VCaP (cell line): Measurements from ENCODE around the gene ZNFX1.

Experiments used
- H3K27ac ChIP-seq: fragments of 450-650 bp; 2 replicates; pipeline ENCODE4 v1.5.1; 2017
- TF ChIP-seq, protein P1 (sequence below): fragments of 450-650 bp; conservative IDR thresholded peaks from 2 replicates; pipeline ENCODE4 v1.5.1; 2017; ENCODE audit warnings: mild to moderate bottlenecking, moderate library complexity

Gene ZNFX1

GRCh38 chr20:49256261-49256660 lies 21.6 kb downstream of the ZNFX1 start:
- H3K27ac ChIP-seq, result no peak overlapping the region
- TF ChIP-seq, protein P1, sequence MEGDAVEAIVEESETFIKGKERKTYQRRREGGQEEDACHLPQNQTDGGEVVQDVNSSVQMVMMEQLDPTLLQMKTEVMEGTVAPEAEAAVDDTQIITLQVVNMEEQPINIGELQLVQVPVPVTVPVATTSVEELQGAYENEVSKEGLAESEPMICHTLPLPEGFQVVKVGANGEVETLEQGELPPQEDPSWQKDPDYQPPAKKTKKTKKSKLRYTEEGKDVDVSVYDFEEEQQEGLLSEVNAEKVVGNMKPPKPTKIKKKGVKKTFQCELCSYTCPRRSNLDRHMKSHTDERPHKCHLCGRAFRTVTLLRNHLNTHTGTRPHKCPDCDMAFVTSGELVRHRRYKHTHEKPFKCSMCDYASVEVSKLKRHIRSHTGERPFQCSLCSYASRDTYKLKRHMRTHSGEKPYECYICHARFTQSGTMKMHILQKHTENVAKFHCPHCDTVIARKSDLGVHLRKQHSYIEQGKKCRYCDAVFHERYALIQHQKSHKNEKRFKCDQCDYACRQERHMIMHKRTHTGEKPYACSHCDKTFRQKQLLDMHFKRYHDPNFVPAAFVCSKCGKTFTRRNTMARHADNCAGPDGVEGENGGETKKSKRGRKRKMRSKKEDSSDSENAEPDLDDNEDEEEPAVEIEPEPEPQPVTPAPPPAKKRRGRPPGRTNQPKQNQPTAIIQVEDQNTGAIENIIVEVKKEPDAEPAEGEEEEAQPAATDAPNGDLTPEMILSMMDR, result no peak

DNA sequence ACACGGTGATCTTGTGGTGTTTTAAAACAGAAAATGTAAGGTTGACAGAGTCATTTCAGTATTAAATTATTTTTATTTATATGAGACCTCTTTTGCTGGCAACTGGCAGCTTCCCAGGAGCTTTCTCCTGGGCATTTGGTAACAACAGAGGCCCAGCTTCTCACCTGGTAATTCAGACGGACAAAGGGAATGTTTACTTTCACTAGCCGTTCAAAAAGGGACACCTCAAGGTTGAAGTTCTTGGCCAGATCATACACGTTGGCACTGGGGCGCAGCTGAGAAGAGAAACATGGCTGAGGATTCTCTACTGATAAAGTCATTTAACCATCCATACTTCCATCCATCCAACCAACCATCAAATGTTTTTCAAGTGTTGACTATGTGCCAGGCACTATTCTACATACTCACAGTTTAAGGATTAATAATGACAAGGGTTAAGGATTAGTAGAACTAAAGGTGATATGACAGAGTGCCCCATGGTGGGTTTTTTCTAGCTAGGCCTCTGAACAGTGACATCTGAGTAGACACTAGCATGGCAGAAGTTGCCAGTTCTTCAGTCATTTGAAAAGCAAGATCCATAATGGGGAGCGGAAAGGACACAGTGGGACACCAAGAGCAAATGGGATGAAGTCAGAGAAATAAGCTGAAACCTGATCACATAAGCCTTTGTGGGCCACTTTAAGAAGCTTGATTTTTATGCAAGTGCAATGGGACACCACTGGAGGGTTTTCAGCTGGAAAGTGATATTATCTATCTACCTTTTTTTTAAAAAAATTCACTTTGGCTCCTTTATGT lies 25.1 kb downstream of the ZNFX1 start:
- TF ChIP-seq, protein P1, result no peak
- no peak overlapping the region for H3K27ac ChIP-seq

GRCh38 chr20:49248879-49249665 lies 28.8 kb downstream of the ZNFX1 start:
- TF ChIP-seq, protein P1, result no peak
- no peak overlapping the region for H3K27ac ChIP-seq

GRCh38 chr20:49248301-49248700 lies 29.6 kb downstream of the ZNFX1 start:
- TF ChIP-seq, protein P1, result no peak
- no peak overlapping the region; the same call in 1 of the 2 replicates for H3K27ac ChIP-seq

DNA sequence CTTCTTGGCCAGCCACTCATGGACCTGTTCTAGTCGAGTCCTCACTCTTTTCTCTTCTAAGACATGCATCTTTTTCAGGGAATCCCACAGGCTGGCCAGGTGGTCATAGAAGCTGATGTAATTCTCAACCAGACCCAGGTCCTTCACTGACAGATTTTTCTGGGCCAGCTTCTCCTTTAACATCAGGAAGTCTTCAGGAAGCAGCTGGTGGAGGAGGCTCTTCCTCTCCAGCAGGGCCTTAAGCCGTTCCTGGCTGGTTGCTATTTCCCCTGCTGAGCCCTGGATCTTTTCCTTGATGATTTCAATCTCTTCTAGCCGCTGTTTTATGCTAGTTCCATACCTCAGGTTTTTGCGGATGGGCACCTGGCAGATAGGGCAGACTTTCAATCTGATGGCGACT lies 30.1 kb downstream of the ZNFX1 start:
- no peak overlapping the region; the same call in 1 of the 2 replicates for H3K27ac ChIP-seq
- TF ChIP-seq, protein P1, result no peak

DNA sequence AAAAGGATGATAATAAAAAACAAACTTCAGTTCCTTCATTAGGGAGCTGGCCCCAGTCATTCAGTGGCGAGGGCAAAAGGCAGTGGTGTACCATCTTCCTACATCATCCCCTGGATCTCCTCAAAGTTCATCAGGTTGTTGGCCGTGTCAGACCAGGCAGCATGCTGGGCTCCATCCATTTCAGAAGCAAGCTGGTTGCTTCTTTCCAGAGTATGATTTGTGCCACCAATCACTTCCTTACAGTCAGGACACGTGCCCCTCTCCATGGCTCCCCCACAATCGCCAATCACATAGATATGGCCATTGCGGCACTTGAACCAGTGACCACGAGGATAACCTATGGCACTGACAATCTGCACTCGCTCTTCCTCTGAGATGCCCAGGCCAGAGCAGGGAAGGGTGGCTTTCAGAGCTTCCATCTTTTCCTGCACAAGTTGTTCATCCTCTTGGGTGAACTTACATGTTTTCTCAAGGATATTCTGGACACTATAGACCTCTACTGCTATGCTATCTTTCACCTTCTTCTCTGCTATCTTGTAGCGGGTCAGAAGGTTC lies 30.6 kb downstream of the ZNFX1 start:
- H3K27ac ChIP-seq, result no peak overlapping the region; the same call in 1 of the 2 replicates

More for the DNA sequence above, 30.6 kb downstream of the ZNFX1 start:
- TF ChIP-seq, protein P1, result no peak
